ENCODE measurements around the gene ALDH1L2.

GRCh38 chr12:104985206-104985605, 99.1 kb downstream of the ALDH1L2 start:
- TF ChIP-seq TAF1 (IDR thresholded peaks at IDR 0.05; ENCODE audit: borderline replicate concordance, insufficient read depth, low read length) (no peak), SIN3A (IDR thresholded peaks at IDR 0.05; ENCODE audit: borderline replicate concordance, insufficient read depth, low read length) (no peak), REST (IDR thresholded peaks at IDR 0.05; ENCODE audit: insufficient read depth in 1 of 2, low read depth in 2 of 2, low read length in 2 of 2) (no peak)

Measured in PFSK-1 (cell line).